HepG2 (cell line): ENCODE results near the gene BEAN1. TPM values are rescaled to one million over a fixed set of nuclear protein-coding genes. Genes with fewer than 3 reads are reported as not detected.

Experiments used
- ADNP ChIP-seq: sonication (generic); formaldehyde crosslinking; IDR thresholded peaks from 2 replicates; pipeline ENCODE4 v1.4.0; 2020; ENCODE audit warnings: missing genetic modification reagents
- CENPT ChIP-seq: sonication (generic); formaldehyde crosslinking; IDR thresholded peaks from 2 replicates; pipeline ENCODE4 v1.8.0; 2022; ENCODE audit warnings: low read depth, mild to moderate bottlenecking, moderate library complexity, missing genetic modification reagents
- CHCHD3 ChIP-seq: sonication (generic); formaldehyde crosslinking; IDR thresholded peaks from 2 replicates; pipeline ENCODE4 v1.8.0; 2022; ENCODE audit warnings: mild to moderate bottlenecking, missing genetic modification reagents, moderate library complexity
- CREBL2 ChIP-seq: sonication (generic); formaldehyde crosslinking; IDR thresholded peaks from 2 replicates; pipeline ENCODE4 v1.8.1; 2023; ENCODE audit warnings: missing genetic modification reagents, mild to moderate bottlenecking, borderline replicate concordance
- IRF9 ChIP-seq: sonication (generic); formaldehyde crosslinking; IDR thresholded peaks from 2 replicates; pipeline ENCODE4 v1.8.0; 2022; ENCODE audit warnings: missing genetic modification reagents, mild to moderate bottlenecking, borderline replicate concordance
- NFAT5 ChIP-seq: sonication (generic); formaldehyde crosslinking; IDR thresholded peaks from 2 replicates; pipeline ENCODE4 v1.4.0; 2020; ENCODE audit warnings: missing genetic modification reagents
- SUZ12 ChIP-seq: fragments of 150-350 bp; IDR thresholded peaks from 2 replicates; pipeline ENCODE4 v1.6.1; 2014; ENCODE audit warnings: low read depth, low read length
- ZFY ChIP-seq: sonication (generic); formaldehyde crosslinking; IDR thresholded peaks from 2 replicates; pipeline ENCODE4 v1.4.0; 2020; ENCODE audit warnings: missing genetic modification reagents
- ZNF260 ChIP-seq: sonication (generic); formaldehyde crosslinking; IDR thresholded peaks from 2 replicates; pipeline ENCODE4 v1.4.0; 2020; ENCODE audit warnings: missing genetic modification reagents, low read depth, mild to moderate bottlenecking, borderline replicate concordance
- ZNF441 ChIP-seq: sonication (generic); formaldehyde crosslinking; IDR thresholded peaks from 2 replicates; pipeline ENCODE4 v1.7.0; 2021; ENCODE audit warnings: missing genetic modification reagents, borderline replicate concordance
- ZNF451 ChIP-seq: sonication (generic); formaldehyde crosslinking; IDR thresholded peaks from 2 replicates; pipeline ENCODE4 v1.5.0; 2020; ENCODE audit warnings: mild to moderate bottlenecking, missing genetic modification reagents
- ZNF550 ChIP-seq: sonication (generic); formaldehyde crosslinking; IDR thresholded peaks from 2 replicates; pipeline ENCODE4 v1.4.0; 2020; ENCODE audit warnings: mild to moderate bottlenecking, missing genetic modification reagents, borderline replicate concordance
- ZNF557 ChIP-seq: sonication (generic); formaldehyde crosslinking; IDR thresholded peaks from 2 replicates; pipeline ENCODE4 v1.4.0; 2020; ENCODE audit warnings: missing genetic modification reagents
- ZNF7 ChIP-seq: IDR thresholded peaks from 2 replicates; pipeline ENCODE4 v1.6.1; 2016; ENCODE audit warnings: missing biosample characterization, missing genetic modification reagents
- ZNF772 ChIP-seq: sonication (generic); formaldehyde crosslinking; IDR thresholded peaks from 2 replicates; pipeline ENCODE4 v1.5.0; 2020; ENCODE audit warnings: mild to moderate bottlenecking, missing genetic modification reagents
- polyA plus RNA-seq, 8 experiments: library from polyadenylated mRNA; depleted of rRNA in 3 of 8; stranded (reverse) in 7 of 8; unstranded in 1 of 8; fragments of >200 nt; fragmentation: Illumina TruSeq in 4 of 8; extraction: Trizol in 4 of 8; gene quantifications; 2 replicates each; pipeline versions ENCODE4 v1.2.1 to v1.2.3, GENCODE V29; 2011 to 2016; ENCODE audit warnings: low read depth in 4 of 8, missing spikeins in 1 of 8, mixed read lengths in 1 of 8; ENCODE audit not compliant: insufficient read depth in 1 of 8
- total RNA-seq, 5 experiments: library from RNA; depleted of rRNA; stranded (reverse); fragments of >200 nt; fragmentation: Illumina TruSeq; extraction: Trizol; gene quantifications; 2 replicates each; pipeline ENCODE4 v1.2.3, GENCODE V29; 2016; ENCODE audit warnings: low read depth in 1 of 5
- TF ChIP-seq, protein P1 (sequence below): sonication (generic); formaldehyde crosslinking; IDR thresholded peaks from 2 replicates; pipeline ENCODE4 v1.8.1; 2022; ENCODE audit warnings: mild to moderate bottlenecking, missing genetic modification reagents
- TF ChIP-seq, protein P2 (sequence below): IDR thresholded peaks from 2 replicates; pipeline ENCODE4 v1.6.1; 2018; ENCODE audit warnings: missing genetic modification reagents, mild to moderate bottlenecking, missing compliant biosample characterization
- TF ChIP-seq, protein P3 (sequence below): sonication (generic); formaldehyde crosslinking; conservative IDR thresholded peaks from 2 replicates; pipeline ENCODE4 v1.8.0; 2022; ENCODE audit warnings: mild to moderate bottlenecking, moderate library complexity, missing genetic modification reagents

The BEAN1 gene
- total and polyA plus RNA-seq, 2 of the 13 experiments (the other 11 are each of a cell fraction or from before 2014, with no cell fraction given) = 0.53 to 1.4 TPM

DNA sequence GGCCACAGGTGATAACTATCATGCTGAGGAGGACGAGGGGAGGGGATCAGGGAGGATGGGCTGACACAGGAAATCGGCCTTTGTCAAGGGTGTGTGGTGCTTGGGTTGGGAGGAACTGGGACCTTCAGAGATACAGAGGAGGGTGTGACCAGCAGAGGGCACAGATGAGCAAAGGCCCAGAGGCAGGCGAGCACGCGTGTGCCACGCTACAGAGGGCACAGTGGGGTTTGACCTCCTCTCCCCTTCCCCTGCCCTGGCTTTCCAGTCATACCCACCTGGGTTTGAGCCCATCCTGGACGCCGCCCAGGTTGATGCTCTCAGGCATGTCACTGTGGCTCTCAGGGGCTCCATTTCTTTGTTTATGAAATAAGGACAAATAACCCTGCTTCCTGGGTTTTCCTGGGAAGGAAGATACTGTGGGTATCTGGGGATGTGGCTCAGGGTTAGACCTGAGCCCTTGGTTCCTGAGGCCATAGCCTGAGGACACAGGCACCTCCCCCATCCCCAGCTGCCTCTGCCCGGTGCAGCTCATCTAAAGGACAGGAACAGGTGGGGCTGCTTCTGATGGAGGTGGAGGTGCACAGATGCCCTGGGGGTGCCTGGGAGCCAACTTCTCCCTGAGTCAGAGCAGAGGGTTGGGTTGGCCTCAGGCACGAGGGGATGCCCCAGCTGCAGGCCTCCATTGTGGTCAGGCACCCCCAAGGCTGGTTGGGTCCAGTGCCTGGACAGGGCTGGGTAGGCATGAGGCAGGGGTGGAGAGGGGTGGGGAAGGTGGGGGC, 51.8 kb downstream of the BEAN1 start (continued):
- TF ChIP-seq ZNF441 (CRISPR knock-in tag) = 0 out of 2 replicates have a peak, but pooled peaks have one; percentile 29
- TF ChIP-seq IRF9 (CRISPR knock-in tag) = no peak
- peak; percentile 36; the same call in 1 of the 2 replicates for TF ChIP-seq ZFY
- no peak for TF ChIP-seq CHCHD3
- TF ChIP-seq, protein P1, sequence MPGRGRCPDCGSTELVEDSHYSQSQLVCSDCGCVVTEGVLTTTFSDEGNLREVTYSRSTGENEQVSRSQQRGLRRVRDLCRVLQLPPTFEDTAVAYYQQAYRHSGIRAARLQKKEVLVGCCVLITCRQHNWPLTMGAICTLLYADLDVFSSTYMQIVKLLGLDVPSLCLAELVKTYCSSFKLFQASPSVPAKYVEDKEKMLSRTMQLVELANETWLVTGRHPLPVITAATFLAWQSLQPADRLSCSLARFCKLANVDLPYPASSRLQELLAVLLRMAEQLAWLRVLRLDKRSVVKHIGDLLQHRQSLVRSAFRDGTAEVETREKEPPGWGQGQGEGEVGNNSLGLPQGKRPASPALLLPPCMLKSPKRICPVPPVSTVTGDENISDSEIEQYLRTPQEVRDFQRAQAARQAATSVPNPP = no peak
- TF ChIP-seq SUZ12 = no peak
- no peak for TF ChIP-seq ZNF557
- TF ChIP-seq, protein P2, sequence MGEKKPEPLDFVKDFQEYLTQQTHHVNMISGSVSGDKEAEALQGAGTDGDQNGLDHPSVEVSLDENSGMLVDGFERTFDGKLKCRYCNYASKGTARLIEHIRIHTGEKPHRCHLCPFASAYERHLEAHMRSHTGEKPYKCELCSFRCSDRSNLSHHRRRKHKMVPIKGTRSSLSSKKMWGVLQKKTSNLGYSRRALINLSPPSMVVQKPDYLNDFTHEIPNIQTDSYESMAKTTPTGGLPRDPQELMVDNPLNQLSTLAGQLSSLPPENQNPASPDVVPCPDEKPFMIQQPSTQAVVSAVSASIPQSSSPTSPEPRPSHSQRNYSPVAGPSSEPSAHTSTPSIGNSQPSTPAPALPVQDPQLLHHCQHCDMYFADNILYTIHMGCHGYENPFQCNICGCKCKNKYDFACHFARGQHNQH (CRISPR knock-in tag) = no peak
- peak; percentile 33; the same call in 1 of the 2 replicates for TF ChIP-seq CREBL2 (CRISPR knock-in tag)
- TF ChIP-seq, protein P3, sequence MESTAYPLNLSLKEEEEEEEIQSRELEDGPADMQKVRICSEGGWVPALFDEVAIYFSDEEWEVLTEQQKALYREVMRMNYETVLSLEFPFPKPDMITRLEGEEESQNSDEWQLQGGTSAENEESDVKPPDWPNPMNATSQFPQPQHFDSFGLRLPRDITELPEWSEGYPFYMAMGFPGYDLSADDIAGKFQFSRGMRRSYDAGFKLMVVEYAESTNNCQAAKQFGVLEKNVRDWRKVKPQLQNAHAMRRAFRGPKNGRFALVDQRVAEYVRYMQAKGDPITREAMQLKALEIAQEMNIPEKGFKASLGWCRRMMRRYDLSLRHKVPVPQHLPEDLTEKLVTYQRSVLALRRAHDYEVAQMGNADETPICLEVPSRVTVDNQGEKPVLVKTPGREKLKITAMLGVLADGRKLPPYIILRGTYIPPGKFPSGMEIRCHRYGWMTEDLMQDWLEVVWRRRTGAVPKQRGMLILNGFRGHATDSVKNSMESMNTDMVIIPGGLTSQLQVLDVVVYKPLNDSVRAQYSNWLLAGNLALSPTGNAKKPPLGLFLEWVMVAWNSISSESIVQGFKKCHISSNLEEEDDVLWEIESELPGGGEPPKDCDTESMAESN (CRISPR knock-in tag) = no peak
- no peak for TF ChIP-seq ZNF260
- TF ChIP-seq ZNF7 (CRISPR knock-in tag) = no peak
- TF ChIP-seq ZNF772 (CRISPR knock-in tag) = no peak; the same call in 1 of the 2 replicates
- TF ChIP-seq NFAT5 (CRISPR knock-in tag) = no peak
- TF ChIP-seq CENPT = no peak
- no peak for TF ChIP-seq ZNF451 (CRISPR knock-in tag)
- TF ChIP-seq ZNF550 = no peak
- TF ChIP-seq ADNP (CRISPR knock-in tag) = no peak
